ENCODE data around the gene SLCO3A1.

The SLCO3A1 gene

DNA sequence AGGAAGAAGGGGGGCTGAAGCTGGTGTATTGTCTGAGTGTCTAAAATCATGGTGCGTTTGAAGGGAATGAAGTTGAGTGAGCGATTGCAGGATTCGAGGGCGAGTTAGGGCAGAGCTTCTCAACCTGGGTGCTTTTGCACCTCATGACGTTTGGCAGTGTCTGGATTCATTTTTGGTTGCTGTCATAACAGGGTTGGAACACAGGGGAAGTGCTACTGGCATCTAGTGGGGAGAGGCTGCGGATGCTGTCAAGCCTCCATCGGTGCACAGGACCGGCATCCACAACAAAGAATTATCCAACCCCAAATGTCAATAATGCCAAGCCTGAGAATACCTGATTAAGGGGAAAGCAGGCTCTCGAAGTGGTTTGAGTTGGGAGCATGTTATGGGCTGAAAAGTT lies 120.0 kb downstream of the SLCO3A1 start:
- peak; percentile 14 for DNase-seq

DNA sequence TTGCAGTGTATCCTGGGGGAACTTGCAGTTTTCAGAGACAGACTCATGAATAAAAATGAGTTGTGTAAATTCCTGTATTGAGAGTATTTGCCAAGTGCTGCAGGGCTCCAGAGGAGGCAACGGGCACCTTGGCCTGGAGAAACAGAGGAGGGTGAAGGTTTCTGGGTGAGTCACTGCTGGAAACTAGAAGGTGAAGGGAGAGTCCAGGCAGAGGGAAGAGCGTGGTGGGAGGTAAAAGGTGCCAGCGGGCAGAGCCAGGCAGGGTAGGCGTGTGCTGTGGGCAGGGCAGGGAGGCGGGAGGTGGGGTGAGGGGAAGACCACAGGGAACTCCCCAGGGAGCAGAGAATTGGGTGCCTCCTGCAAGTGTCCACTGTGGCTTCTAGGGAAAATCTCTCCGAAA lies 120.8 kb downstream of the SLCO3A1 start:
- no peak for DNase-seq

DNA sequence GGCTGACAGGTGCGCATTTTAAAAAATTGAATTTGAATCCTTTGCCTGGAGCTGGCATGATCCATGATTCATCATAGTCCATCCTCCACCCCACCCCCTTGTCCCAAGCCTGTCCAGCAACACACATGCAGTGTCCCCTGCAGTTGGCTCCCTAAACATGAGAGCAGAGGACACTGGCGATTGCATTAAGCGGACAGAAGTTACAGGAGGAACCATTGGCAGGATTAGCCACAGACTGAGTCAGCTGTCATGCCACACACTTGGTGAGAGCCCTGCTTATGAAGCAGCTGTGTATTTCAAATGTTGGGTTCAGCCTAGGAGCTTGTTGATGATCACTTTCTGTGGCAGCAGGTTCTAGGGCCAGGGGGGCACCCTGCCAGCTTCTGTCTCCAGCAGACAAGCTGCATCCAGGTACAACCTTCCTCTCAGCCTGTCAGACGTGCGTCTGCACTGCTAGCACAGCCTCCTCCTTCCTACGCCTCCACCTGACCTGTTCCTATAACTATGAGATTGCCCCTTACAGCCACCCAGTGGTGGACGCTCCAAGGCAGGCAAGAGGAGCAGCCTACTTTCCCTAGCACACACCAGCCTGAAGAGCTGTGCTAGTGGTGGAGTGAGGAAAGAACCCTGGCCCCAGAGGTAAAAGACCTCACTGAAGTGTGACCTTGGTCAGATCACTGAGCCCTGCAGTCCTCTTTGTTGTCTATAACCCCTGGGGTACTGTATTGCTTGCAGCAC lies 121.9 kb downstream of the SLCO3A1 start:
- peak; percentile 22 for DNase-seq

- DNase-seq, result peak; percentile 36
These were observed 123.5 kb downstream of the SLCO3A1 start for GRCh38 chr15:91976966-91977365.

GRCh38 chr15:91980502-91981267 lies 127.2 kb downstream of the SLCO3A1 start:
- no peak for DNase-seq

DNA sequence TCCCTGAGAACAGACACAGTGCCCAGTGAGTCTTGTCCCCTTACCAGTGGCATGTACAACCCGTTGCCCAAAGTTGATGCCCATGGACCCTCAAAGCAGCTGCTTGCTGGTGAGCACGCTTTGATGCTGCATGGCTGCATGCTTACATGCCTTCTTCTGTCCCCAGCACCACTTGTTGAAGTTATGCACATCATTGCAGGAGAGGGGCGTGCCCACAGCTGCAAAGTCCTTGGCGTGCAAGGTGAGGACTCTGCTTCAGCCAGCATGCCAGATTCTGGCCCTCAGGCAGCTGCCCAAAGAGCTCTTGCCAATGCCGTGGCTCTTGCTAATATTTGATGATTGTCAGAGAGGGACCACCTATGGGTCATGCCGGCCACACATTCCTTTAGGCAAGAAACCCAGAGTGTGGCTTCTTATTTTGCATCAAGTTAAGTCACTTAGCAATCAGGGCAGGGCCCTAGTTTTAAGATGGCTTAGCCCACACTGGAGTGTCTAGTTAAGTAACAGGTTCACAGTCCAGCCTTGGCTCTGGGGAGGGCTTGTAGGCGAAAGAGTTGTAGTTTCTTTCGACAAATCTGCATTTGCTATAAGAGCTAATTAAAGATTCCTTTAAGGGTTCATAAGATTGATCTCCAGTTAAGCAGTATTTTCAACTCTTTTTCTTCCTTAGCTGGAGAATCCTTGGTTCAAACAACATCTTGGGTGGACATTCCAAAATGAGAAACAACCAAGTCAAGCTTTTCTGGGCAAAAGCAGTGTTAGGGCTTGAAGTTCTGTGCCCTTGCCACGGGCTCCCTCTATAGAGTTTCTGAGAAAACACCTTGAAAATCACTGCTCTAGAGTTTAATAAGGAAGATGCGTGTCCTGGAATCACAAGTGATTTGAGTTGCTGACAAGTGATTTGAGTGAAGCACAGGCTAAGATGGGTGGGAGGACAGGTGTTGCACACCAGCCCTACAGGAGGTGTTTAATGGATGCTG lies 128.6 kb downstream of the SLCO3A1 start:
- DNase-seq, result no peak

- no peak for DNase-seq
These were observed 130.3 kb downstream of the SLCO3A1 start for GRCh38 chr15:91983729-91984340.

GRCh38 chr15:91985297-91985696 lies 131.8 kb downstream of the SLCO3A1 start:
- DNase-seq, result no peak

DNA sequence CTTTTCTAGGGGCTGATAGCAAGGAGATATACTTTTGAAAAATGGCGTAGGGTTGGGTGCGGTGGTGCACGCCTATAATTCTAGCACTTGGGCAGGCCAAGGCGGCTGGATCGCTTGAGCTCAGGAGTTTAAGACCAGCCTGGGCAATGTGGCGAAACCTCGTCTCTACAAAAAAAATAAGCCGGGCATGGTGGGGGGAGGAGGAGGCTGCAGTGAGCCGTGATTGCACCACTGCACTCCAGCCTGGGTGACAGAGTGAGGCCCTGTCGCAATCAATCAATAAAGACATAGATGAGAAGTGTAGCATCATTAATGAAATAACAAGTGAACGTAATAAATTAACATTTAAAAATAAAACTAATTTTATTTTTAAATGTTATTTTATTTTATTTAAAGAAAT lies 134.6 kb downstream of the SLCO3A1 start:
- DNase-seq, result peak; percentile 18

DNA sequence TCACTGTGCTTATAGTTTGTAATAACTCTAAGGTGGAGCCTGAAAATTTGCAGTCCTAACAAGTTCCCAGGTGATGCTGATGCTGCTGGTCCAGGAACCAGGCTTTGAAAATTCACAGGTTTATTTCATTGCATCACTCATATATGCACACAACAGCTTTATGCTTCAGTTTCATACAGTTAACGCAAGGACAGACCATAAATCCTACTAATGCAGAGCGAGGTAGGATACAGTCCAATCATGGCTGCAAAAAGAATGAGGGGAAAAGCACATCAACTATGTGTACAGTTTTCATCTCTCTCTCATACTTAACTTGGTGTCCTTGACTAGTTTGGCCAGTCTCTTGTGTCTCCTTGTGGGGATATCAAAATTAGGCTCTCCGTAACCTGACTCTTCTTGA lies 135.1 kb downstream of the SLCO3A1 start:
- no peak for DNase-seq

GRCh38 chr15:91989821-91990220 lies 136.3 kb downstream of the SLCO3A1 start:
- DNase-seq, result no peak

DNA sequence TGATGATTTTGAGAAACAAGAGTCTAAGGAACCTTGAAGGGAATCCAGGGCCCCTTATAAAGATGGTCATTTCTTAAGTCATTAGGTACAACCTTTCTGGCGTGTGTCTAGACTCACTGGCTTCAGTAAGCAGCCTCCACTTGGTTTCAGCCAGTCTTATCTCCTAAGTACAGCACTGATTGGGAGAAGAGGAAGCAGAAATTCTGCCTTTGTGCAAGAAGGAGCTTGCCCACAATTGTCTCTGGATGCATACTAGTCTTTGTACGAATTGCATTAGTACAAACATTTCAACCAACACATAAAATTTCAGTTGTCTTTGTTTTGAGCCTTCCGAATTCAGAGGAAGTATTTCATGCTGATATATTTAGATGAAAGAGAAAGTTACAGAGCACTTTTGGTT lies 139.4 kb downstream of the SLCO3A1 start:
- peak; percentile 62 for DNase-seq

DNA sequence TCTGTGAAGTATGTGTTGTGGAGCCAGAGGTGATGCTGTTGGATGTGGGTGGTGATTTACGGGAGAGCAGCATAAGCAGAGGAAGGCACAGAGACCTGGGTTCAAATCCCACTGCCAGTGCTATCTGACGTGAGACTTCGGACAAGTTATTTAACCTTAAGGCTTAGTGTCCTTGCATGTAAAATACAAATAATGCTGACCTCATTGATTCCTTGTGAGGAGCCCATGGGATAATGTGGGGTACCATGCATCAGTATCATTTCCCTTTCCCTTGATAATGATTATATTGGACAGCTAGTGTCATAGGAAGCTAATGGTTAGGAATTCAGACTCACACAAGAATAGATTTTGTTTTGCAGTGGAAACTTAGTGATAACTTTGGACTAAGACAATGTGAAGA lies 141.6 kb downstream of the SLCO3A1 start:
- no peak for DNase-seq

GRCh38 chr15:91997163-91997562 lies 143.7 kb downstream of the SLCO3A1 start:
- DNase-seq, result no peak

- no peak for DNase-seq
These were observed 147.2 kb downstream of the SLCO3A1 start for GRCh38 chr15:92000709-92001108.

DNA sequence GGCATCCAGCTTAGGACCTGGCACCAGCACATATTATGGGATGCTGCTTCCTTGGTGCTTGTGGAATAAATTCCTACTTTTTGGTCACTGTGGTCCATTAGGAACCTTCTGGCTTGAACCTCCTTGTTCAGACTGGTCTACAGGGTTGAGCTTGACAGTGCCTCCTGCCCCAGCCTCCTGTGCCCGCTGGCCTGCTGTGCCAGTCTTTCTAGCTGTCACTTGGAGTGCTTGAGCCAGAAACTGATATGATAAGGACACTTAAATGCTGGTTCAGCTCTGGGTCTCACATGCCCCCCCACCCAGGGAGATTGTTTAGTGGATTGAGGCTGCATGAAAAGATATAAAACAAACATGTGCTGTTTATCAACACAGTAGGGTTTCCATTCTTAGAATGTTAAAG lies 147.8 kb downstream of the SLCO3A1 start:
- DNase-seq, result no peak

DNA sequence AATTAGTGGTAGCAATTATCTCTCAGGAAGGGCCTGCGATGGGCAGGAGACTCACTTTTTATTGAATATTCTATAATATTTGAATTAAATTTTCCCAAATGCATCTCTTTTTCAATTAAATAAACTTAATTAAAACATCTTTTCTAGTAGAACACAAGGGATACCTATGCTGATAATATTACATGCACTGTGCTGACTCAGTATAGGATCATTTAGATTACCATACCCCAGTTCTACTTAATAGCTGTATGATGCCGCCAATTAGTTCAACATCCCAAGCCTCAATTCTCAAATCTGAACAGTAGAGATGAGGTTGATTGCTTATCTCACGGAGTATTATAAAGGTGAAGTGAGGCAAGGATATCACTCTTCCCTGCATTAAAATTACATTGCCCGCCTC lies 149.2 kb downstream of the SLCO3A1 start:
- DNase-seq, result no peak

DNA sequence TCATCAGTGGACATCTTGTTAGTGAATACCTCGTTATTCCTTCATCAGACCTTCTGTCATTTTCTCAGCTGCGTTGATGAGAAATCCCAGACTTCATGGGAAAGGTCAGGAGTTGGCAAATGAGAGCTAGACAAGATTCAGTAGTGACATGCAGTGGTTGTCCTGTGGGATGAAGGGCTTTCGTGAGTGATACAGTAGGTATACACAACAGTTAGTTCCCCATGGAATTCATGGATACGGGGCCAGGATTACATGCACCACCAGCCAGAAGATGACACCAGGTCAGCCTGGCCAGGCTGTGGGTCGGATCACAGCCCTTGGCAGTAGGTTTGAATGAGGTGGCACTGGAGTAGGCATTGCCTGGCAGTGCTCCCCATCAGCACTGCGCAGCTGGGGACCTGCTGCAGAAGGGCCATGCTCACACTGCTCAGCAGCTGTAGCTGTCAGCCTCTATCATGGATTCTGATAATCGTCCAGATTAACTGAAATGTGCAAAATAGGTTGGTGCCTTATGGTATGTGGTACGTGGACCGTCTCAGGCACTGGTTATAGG lies 150.1 kb downstream of the SLCO3A1 start:
- no peak for DNase-seq

- no peak for DNase-seq
These were observed 151.6 kb downstream of the SLCO3A1 start for GRCh38 chr15:92005154-92005553.

- DNase-seq, result peak; percentile 7
These were observed 152.9 kb downstream of the SLCO3A1 start for GRCh38 chr15:92006186-92007028.

DNA sequence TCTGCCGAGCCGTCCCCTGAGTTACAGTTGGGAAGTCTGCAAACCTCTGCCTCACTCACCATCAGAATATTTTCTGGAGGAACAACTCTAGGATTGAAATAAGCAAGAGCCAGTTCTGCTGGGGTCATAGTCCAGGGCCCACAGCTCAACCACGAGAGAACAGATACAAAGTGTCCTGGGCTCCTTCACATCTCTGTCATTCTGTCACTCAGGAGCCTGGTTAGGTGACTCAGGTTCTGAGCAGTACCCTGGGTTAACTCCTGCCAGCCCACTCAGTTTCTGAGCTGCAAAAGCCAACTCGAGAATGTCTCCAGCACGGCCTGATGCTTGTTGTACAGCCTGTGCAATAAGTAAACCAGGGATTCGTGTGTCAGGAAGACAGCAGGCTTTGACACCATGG lies 155.7 kb downstream of the SLCO3A1 start:
- DNase-seq, result no peak
